WI38 (cell line): ENCODE data around the gene AP5Z1.

Source experiments
- H3K4me3 ChIP-seq: 2 replicates; pipeline ENCODE4 v1.5.1; 2011; ENCODE audit warnings: low read depth, mild to moderate bottlenecking, control low read depth, low read length
- TF ChIP-seq, protein P1 (sequence below): IDR thresholded peaks from 2 replicates; pipeline ENCODE4 v1.5.1; 2012; ENCODE audit warnings: low read depth, mild to moderate bottlenecking, control low read depth, low read length

The AP5Z1 gene

DNA sequence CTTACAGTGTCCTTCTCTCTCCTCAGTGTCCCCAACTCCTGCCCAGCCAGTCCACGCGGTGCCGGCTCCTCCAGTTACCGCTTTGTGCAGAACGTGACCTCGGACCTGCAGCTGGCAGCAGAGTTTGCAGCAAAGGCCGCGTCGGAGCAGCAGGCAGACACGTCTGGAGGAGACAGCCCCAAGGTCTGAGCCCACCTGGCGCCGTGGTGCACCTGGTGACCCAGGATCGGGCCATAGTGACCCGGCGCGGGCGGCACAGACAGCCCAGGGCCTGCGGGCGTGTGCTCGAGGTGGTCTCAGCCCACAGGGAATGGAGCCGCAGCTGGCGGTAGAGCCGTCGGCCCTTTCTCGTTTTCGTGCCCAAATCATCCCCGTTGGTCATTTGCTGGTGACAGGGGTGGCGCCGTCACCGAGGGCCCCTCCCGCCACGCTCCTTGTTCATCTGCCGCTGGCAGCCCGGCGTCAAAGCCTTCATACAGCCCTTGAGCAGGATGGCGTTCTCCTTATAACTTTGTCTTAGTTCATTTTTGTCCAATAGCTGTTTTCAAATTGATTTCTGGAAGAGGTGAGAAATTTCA lies 20.9 kb upstream of the AP5Z1 start:
- TF ChIP-seq, protein P1, sequence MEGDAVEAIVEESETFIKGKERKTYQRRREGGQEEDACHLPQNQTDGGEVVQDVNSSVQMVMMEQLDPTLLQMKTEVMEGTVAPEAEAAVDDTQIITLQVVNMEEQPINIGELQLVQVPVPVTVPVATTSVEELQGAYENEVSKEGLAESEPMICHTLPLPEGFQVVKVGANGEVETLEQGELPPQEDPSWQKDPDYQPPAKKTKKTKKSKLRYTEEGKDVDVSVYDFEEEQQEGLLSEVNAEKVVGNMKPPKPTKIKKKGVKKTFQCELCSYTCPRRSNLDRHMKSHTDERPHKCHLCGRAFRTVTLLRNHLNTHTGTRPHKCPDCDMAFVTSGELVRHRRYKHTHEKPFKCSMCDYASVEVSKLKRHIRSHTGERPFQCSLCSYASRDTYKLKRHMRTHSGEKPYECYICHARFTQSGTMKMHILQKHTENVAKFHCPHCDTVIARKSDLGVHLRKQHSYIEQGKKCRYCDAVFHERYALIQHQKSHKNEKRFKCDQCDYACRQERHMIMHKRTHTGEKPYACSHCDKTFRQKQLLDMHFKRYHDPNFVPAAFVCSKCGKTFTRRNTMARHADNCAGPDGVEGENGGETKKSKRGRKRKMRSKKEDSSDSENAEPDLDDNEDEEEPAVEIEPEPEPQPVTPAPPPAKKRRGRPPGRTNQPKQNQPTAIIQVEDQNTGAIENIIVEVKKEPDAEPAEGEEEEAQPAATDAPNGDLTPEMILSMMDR: no peak
- no peak overlapping the region for H3K4me3 ChIP-seq

GRCh38 chr7:4755045-4755444 lies 20.4 kb upstream of the AP5Z1 start:
- no peak overlapping the region for H3K4me3 ChIP-seq
- TF ChIP-seq, protein P1: no peak

DNA sequence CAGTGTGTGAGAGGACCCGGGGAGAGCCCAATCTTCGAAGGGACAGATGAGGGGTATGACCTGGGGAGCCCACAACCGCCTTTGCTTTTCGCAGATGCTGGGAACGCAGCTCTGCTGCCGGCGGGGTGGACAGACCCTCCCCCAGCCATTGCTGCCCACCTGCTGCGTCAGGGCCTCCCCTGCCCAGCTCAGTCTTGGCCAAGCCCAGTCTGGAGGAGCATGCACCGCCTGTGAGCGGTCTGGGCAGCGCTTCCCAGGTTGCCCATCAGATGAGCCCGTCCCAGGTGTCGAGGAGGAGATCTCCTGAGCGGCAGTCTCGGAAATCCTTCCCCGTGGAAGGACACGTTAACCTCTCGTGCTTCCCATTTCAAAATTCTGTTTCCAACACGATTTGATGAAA lies 17.3 kb upstream of the AP5Z1 start:
- TF ChIP-seq, protein P1: no peak
- no peak overlapping the region for H3K4me3 ChIP-seq

DNA sequence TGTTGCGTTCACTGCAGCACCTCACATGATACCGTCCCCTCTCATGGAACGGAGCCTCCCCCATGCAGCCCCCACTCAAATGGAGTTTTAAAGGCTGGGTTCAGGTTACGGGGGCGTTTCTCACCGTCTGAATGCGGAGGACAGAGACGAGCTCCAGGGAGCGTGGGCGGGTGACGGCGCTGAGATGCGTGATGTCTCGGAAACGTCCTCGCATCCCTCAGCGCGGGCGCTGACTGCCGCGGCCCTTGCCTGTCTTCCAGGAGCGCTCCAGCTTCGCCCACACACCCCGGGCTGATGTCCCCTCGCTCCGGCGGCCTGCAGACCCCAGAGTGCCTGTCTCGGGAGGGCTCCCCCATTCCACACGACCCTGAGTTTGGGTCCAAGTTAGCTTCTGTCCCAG lies 16.6 kb upstream of the AP5Z1 start:
- TF ChIP-seq, protein P1: no peak
- no peak overlapping the region for H3K4me3 ChIP-seq

GRCh38 chr7:4759211-4759610 lies 16.2 kb upstream of the AP5Z1 start:
- TF ChIP-seq, protein P1: no peak
- H3K4me3 ChIP-seq: no peak overlapping the region

DNA sequence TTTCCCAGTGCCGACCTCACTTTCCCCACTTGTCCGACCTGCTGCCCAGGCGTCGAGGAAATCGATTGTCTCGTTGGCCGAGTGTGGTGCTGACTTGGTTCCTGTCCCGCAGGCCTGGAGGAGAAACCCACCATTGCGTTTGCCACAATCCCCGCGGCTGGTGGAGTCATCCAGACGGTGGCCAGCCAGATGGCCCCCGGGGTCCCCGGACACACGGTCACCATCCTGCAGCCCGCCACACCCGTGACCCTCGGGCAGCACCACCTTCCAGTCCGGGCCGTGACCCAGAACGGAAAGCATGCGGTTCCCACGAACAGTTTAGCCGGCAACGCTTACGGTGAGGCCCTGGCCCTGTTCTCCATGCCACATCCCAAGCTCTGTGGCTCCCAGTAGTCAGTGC lies 14.5 kb upstream of the AP5Z1 start:
- TF ChIP-seq, protein P1: no peak
- no peak overlapping the region for H3K4me3 ChIP-seq

DNA sequence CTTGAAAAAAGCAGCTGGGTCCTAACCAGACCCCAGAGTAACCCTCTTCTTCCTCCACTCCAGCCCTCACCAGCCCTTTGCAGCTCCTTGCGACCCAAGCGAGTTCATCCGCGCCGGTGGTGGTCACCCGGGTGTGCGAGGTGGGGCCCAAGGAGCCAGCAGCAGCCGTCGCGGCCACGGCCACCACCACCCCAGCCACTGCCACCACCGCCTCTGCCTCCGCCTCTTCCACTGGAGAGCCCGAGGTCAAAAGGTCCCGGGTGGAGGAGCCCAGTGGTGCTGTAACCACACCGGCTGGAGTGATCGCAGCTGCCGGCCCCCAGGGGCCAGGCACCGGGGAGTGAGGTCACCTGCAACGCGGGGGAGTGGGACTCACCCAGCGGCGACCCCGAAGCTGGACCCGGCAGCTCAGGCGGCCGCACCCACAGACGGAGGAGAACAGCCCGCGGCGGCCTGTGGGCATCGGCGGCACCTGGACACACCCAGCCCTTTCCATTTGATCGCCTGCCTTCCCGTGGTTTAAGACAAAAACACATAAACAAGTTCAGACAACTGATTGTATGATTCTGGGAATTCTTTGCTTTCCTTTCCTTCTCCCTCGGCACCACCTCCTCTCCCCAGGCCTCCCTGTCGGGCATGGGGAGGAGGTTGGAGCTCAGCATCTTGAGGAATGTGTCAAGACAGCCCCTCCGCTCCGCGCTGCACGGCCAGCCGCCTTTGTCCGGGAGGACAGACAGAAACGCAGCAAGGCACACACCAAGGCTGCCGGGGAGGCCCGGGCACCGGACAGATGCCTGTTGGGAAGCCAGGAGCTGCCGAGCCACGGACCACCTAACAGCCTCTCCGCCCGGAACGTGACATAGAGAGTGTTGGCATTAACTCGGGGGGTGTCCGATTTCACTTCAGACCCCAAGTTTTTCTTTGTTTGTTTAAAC lies 13.0 kb upstream of the AP5Z1 start:
- no peak overlapping the region for H3K4me3 ChIP-seq
- TF ChIP-seq, protein P1: no peak
